NOMO-1 (cell line): Measurements from ENCODE around the gene CST6.

Experiments
- DNase-seq, 2 experiments: peaks; one replicate each; lab custom pipeline; 2025; ENCODE audit not compliant: unreplicated experiment in 2 of 2; lab: John Stamatoyannopoulos, UW

Gene CST6

GRCh38 chr11:66011785-66012303 lies at the start of gene CST6:
Gene CST6 (plus strand): TSS chr11:66012008. CDS start chr11:66012045, 37 bp downstream.
- DNase-seq = no peak

GRCh38 chr11:65962141-65962564 lies 49.7 kb upstream of the CST6 start:
- DNase-seq = no peak

- no peak for DNase-seq
Observed at GRCh38 chr11:65964906-65965305, 46.9 kb upstream of the CST6 start.

GRCh38 chr11:65965986-65966762 lies 45.6 kb upstream of the CST6 start:
- DNase-seq = no peak

GRCh38 chr11:65967329-65967934 lies 44.4 kb upstream of the CST6 start:
- no peak for DNase-seq

GRCh38 chr11:65968600-65969482 lies 43.0 kb upstream of the CST6 start:
- peak; percentile 3 to 11 for DNase-seq

- no peak for DNase-seq
Observed at GRCh38 chr11:65972116-65972515, 39.7 kb upstream of the CST6 start.

GRCh38 chr11:65973439-65974110 lies 38.2 kb upstream of the CST6 start:
- DNase-seq = no peak

- DNase-seq = no peak
Observed at GRCh38 chr11:65975771-65976170, 36.0 kb upstream of the CST6 start.

- no peak for DNase-seq
Observed at GRCh38 chr11:65976216-65977176, 35.3 kb upstream of the CST6 start.

- no peak for DNase-seq
Observed at GRCh38 chr11:65977621-65978390, 34.0 kb upstream of the CST6 start.

- DNase-seq = no peak
Observed at GRCh38 chr11:65978391-65979238, 33.2 kb upstream of the CST6 start.

- DNase-seq = no peak
Observed at GRCh38 chr11:65979261-65979759, 32.5 kb upstream of the CST6 start.

GRCh38 chr11:65981101-65981740 lies 30.6 kb upstream of the CST6 start:
- DNase-seq = no peak

GRCh38 chr11:65981972-65982823 lies 29.6 kb upstream of the CST6 start:
- no peak for DNase-seq
